ENCODE results near the gene LARP4.

The LARP4 gene

DNA sequence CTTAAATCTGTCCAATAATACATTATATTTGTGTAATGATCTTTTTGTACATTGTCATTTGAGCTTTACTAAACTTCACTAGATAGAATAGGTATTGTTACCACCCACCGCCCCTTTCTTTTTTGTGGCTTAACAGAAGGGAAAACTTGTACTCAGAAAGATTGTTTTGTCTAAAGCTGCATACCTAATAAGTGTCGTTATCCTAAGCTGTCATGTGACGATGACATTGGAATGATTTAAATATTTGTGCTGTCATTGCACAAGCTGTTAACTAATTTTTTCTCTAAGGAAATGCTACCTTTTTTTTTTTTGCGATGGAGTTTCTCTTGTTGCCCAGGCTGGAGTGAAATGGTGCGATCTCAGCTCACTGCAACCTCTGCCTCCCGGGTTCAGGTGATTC is 107.7 kb downstream of the LARP4 start:
- DNase-seq (ENCODE audit: low read depth, low spot score): no peak
- no peak for TF ChIP-seq POLR2AphosphoS5 (IDR thresholded peaks at IDR 0.05; ENCODE audit: borderline replicate concordance, low read depth, low read length)
- TF ChIP-seq EZH2 (IDR thresholded peaks at IDR 0.05): no peak
- no peak for TF ChIP-seq FOXP2 (optimal IDR thresholded peaks at IDR 0.05; ENCODE audit: control extremely low read depth, extremely low read length, insufficient read depth)
- H3K9me3 ChIP-seq (ENCODE audit: low read depth, low read length): no peaks in the 10 kb centered on the region
- no peak overlapping the region for H3K27ac ChIP-seq
- no peak overlapping the region for H3K4me3 ChIP-seq
- H3K9ac ChIP-seq (ENCODE audit: insufficient read length): no peak overlapping the region
- no peaks in the 10 kb centered on the region for H3K36me3 ChIP-seq (ENCODE audit: insufficient read depth, low read length)

DNA sequence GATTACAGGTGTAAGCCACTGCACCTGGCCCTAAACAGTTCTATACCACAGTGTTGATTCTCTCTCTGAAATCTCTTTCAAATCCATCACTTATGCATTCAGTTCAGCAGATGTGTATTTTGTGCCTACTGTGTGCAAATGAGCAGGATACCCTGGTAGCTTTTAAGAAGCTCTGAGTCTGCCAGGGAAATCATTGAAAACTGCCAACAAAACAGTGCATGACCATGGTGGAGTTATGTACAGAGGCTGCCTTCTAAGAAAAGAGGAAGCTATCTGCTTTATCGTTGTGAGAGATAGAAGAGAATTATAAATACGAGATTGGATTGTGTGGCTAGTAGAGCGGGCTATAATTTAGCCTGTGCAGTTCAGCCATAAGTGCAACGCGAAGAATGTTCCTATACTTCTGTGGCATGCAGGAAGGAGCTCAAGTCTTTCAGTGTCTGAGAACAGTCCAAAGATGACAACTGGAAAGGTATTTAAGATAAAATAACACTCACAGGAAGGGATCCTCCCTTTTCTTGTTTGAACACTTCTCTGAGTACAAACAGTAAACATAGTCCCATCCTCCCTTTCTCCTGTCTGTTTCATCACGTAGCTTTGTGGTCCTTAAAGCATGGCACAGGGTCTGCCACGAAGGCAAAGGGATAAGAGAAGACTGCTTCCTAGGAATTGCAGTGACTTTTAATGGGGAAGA is 108.4 kb downstream of the LARP4 start:
- Histone ChIP-seq H3K9me3 (ENCODE audit: low read depth, low read length) (no peaks in the 10 kb centered on the region), H3K36me3 (ENCODE audit: insufficient read depth, low read length) (no peaks in the 10 kb centered on the region), H3K4me3 (no peak overlapping the region), H3K27ac (no peak overlapping the region), H3K9ac (ENCODE audit: insufficient read length) (no peak overlapping the region)
- no peak for TF ChIP-seq EZH2 (IDR thresholded peaks at IDR 0.05)
- no peak for TF ChIP-seq FOXP2 (optimal IDR thresholded peaks at IDR 0.05; ENCODE audit: control extremely low read depth, extremely low read length, insufficient read depth)
- no peak for TF ChIP-seq POLR2AphosphoS5 (IDR thresholded peaks at IDR 0.05; ENCODE audit: borderline replicate concordance, low read depth, low read length)
- no peak for DNase-seq (ENCODE audit: low read depth, low spot score)

DNA sequence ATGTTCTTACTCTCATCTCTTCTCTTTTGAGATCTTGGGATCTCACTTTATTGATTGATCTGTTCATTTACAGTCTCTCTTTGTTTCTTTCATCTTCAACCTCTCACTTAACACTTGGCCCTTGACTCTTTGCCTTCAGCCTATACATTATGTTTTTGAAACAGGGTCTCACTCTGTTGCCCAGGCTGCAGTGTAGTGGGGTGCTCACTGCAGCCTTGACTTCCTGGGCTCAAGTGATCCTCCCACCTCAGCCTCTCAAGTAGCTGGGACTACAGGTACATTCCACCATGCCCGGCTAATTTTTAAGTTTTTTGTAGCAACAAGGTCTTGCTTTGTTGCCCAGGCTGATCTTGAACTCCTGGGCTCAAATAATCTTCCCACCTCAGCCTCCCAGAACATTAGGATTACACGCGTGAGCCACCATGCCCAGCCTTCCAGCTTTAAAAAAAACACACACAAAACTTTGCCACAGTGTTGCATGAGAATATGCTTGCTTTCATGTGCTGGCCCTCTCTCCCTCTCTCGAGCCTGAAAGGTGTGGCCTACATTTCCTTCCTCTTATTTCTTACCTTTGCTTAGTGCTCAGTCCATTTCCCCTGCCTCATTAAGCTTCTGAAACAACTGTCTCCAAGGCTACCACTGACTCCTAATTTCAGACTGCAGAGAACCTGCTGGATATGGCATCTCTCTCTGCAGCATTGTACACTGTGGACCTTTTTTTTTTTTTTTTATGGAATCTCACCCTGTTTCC is 114.0 kb downstream of the LARP4 start:
- Histone ChIP-seq H3K27ac (no peak overlapping the region), H3K4me3 (no peak overlapping the region), H3K9ac (ENCODE audit: insufficient read length) (no peak overlapping the region), H3K9me3 (ENCODE audit: low read depth, low read length) (no peaks in the 10 kb centered on the region), H3K36me3 (ENCODE audit: insufficient read depth, low read length) (no peaks in the 10 kb centered on the region)
- no peak for DNase-seq (ENCODE audit: low read depth, low spot score)
- TF ChIP-seq POLR2AphosphoS5 (IDR thresholded peaks at IDR 0.05; ENCODE audit: borderline replicate concordance, low read depth, low read length): no peak
- TF ChIP-seq FOXP2 (optimal IDR thresholded peaks at IDR 0.05; ENCODE audit: control extremely low read depth, extremely low read length, insufficient read depth): no peak
- no peak for TF ChIP-seq EZH2 (IDR thresholded peaks at IDR 0.05)

DNA sequence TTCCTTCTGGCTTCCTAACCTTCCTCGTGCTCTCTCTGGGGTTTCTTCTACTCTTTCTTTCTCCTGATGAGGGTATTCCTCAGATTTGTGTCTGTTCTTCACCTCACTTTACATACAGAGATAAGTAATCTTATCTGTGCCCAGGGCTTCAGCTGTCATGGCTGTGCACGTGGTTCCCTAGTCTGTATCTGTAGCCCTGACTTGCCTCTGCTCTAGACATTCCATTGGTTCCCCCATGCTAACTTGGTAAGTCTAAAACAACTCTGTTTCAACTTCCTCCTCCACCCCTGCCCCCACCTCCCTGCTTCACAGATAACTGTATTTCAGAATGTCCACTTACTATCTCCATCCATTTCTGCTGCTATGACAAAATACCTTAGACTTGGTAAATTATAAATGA is 114.9 kb downstream of the LARP4 start:
- no peak for TF ChIP-seq EZH2 (IDR thresholded peaks at IDR 0.05)
- no peak for TF ChIP-seq FOXP2 (optimal IDR thresholded peaks at IDR 0.05; ENCODE audit: control extremely low read depth, extremely low read length, insufficient read depth)
- no peak for TF ChIP-seq POLR2AphosphoS5 (IDR thresholded peaks at IDR 0.05; ENCODE audit: borderline replicate concordance, low read depth, low read length)
- Histone ChIP-seq H3K4me3 (no peak overlapping the region), H3K27ac (no peak overlapping the region), H3K9me3 (ENCODE audit: low read depth, low read length) (no peaks in the 10 kb centered on the region), H3K36me3 (ENCODE audit: insufficient read depth, low read length) (no peaks in the 10 kb centered on the region), H3K9ac (ENCODE audit: insufficient read length) (no peak overlapping the region)
- no peak for DNase-seq (ENCODE audit: low read depth, low spot score)

DNA sequence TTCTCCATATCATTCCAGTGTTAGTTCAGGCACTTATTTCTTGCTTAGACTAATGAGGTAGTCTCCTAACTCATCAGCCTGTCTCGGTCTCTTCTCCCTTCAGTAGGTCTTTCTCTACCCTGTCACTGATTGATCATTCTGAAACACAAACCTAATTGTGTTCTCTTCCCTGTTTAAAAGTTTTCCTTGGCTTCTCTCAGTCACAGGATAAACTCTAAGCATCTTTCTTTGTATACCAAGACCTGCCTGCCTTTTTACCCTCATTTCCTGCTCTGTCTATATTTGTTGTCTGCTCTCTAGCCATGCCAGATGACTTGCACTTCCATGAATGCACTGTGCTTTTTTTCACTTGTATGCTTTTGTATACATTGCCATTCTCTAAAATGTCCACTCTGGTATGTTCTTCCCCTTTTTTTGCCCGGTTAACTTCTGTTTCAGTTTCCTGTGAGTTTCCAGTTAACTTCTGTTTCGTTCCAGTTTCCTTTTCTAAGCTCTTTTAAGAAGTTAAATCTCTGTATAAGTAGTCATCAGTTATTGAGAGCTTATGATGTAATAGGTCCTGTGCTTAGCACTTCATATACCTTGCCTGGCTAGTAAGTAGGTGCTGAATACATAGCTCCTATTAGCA is 116.8 kb downstream of the LARP4 start:
- H3K36me3 ChIP-seq (ENCODE audit: insufficient read depth, low read length): no peaks in the 10 kb centered on the region
- H3K4me3 ChIP-seq: no peak overlapping the region
- TF ChIP-seq EZH2 (IDR thresholded peaks at IDR 0.05) (no peak), FOXP2 (optimal IDR thresholded peaks at IDR 0.05; ENCODE audit: control extremely low read depth, extremely low read length, insufficient read depth) (no peak), POLR2AphosphoS5 (IDR thresholded peaks at IDR 0.05; ENCODE audit: borderline replicate concordance, low read depth, low read length) (no peak)
- no peak overlapping the region for H3K9ac ChIP-seq (ENCODE audit: insufficient read length)
- DNase-seq (ENCODE audit: low read depth, low spot score): no peak
- no peaks in the 10 kb centered on the region for H3K9me3 ChIP-seq (ENCODE audit: low read depth, low read length)
- no peak overlapping the region for H3K27ac ChIP-seq

DNA sequence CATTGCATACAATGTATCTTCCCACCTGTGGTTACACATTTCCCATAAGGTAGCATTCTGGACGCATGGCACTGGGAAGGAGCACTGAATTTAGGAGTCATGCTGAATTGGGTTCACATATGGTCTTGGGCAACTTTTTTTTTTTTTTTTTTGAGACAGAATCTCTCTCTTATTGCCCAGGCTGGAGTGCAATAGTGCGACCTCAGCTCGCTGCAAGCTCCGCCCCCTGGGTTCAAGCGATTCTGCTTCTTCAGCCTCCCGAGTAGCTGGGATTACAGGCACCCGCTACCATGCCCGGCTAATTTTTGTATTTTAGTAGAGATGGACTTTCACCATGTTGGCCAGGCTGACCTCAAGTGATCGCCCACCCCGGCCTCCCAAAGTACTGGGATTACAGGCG is 117.4 kb downstream of the LARP4 start:
- Histone ChIP-seq H3K9ac (ENCODE audit: insufficient read length) (no peak overlapping the region), H3K9me3 (ENCODE audit: low read depth, low read length) (0 out of 2 replicates have a peak, but pooled peaks cover under 1% of the 10 kb centered on the region), H3K4me3 (no peak overlapping the region), H3K36me3 (ENCODE audit: insufficient read depth, low read length) (no peaks in the 10 kb centered on the region), H3K27ac (no peak overlapping the region)
- no peak for TF ChIP-seq EZH2 (IDR thresholded peaks at IDR 0.05)
- no peak for TF ChIP-seq POLR2AphosphoS5 (IDR thresholded peaks at IDR 0.05; ENCODE audit: borderline replicate concordance, low read depth, low read length)
- no peak for TF ChIP-seq FOXP2 (optimal IDR thresholded peaks at IDR 0.05; ENCODE audit: control extremely low read depth, extremely low read length, insufficient read depth)
- no peak for DNase-seq (ENCODE audit: low read depth, low spot score)

DNA sequence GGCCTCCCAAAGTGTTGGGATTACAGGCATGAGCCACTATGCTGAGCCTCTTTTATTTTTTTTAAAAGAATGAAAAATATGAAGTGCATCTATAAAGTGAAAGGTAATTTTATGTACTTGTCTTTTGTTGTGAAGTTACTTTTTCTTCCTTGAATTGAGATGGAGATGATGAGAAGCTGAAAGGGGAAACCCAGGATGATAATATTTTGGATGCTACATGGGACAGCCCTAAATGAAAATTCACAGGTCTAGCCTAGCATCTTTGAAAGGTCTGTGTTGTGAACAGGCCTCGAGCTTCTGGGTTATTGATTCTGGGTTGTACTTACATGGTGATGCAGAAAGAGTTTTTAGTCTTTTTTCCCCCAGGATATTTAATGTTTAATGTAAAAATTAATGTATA is 118.7 kb downstream of the LARP4 start:
- DNase-seq (ENCODE audit: low read depth, low spot score): no peak
- H3K9me3 ChIP-seq (ENCODE audit: low read depth, low read length): 0 out of 2 replicates have a peak, but pooled peaks cover 3% of the 10 kb centered on the region
- H3K27ac ChIP-seq: no peak overlapping the region
- no peak overlapping the region for H3K4me3 ChIP-seq
- H3K9ac ChIP-seq (ENCODE audit: insufficient read length): no peak overlapping the region
- no peaks in the 10 kb centered on the region for H3K36me3 ChIP-seq (ENCODE audit: insufficient read depth, low read length)
- TF ChIP-seq POLR2AphosphoS5 (IDR thresholded peaks at IDR 0.05; ENCODE audit: borderline replicate concordance, low read depth, low read length) (no peak), FOXP2 (optimal IDR thresholded peaks at IDR 0.05; ENCODE audit: control extremely low read depth, extremely low read length, insufficient read depth) (no peak), EZH2 (IDR thresholded peaks at IDR 0.05) (no peak)
